Stimulated activated CD4-positive, alpha-beta T cell treated with anti-CD3 and anti-CD28 coated beads, Interleukin-1b, Interleukin-23, amount 100 ng/mL, for 24 hours (primary cell): ENCODE results near the gene ZNF511.
"Not testable (repeated sequence)": the region's sequence is repeated elsewhere in the genome, so short reads cannot be mapped to it uniquely, and the experiment has no call there.

Experiments
- DNase-seq, 4 experiments: peaks; one replicate each; pipeline ENCODE4 v3.0.0-alpha.2; 2020; ENCODE audit warnings: low read depth in 4 of 4, low spot score in 1 of 4

ZNF511 gene

GRCh38 chr10:133313192-133313591 is 4.5 kb downstream of the ZNF511 start:
- no peak for DNase-seq

- DNase-seq = no peak
These were observed 6.2 kb downstream of the ZNF511 start for GRCh38 chr10:133314911-133315310.

- DNase-seq = no peak
These were observed 7.1 kb downstream of the ZNF511 start for GRCh38 chr10:133315847-133316246.

- no peak for DNase-seq
These were observed 7.6 kb downstream of the ZNF511 start for GRCh38 chr10:133316266-133316665.

GRCh38 chr10:133316732-133317131 is 8.0 kb downstream of the ZNF511 start:
- no peak for DNase-seq

- peak in 3 of 4 experiments; percentile 49 to 51 (median 50) for DNase-seq
These were observed 9.9 kb downstream of the ZNF511 start for GRCh38 chr10:133318494-133319127.

GRCh38 chr10:133320852-133321422 is 12.2 kb downstream of the ZNF511 start:
- not testable (repeated sequence) for DNase-seq

GRCh38 chr10:133322064-133322709 is 13.5 kb downstream of the ZNF511 start:
- DNase-seq = not testable (repeated sequence)

GRCh38 chr10:133324198-133324792 is 15.6 kb downstream of the ZNF511 start:
- peak in 1 of 4 experiments; percentile 59 for DNase-seq

GRCh38 chr10:133324857-133325260 is 16.1 kb downstream of the ZNF511 start:
- no peak for DNase-seq

GRCh38 chr10:133325440-133326222 is 16.9 kb downstream of the ZNF511 start:
- no peak for DNase-seq

- DNase-seq = no peak
These were observed 17.5 kb downstream of the ZNF511 start for GRCh38 chr10:133326223-133326551.

GRCh38 chr10:133326745-133327650 is 18.3 kb downstream of the ZNF511 start:
- DNase-seq = no peak

- no peak for DNase-seq
These were observed 19.1 kb downstream of the ZNF511 start for GRCh38 chr10:133327651-133328357.

GRCh38 chr10:133328358-133329343 is 19.9 kb downstream of the ZNF511 start:
- DNase-seq = no peak

- peak; percentile 76 to 89 (median 80) for DNase-seq
These were observed 20.9 kb downstream of the ZNF511 start for GRCh38 chr10:133329491-133330202.

GRCh38 chr10:133332936-133333699 is 24.4 kb downstream of the ZNF511 start:
- no peak for DNase-seq
